ENCODE measurements around the gene WNK3.

- no peak for TF ChIP-seq CTCF (IDR thresholded peaks at IDR 0.05)
- no peak for TF ChIP-seq POLR2AphosphoS5 (IDR thresholded peaks at IDR 0.05)
- no peak for TF ChIP-seq POLR2A (IDR thresholded peaks at IDR 0.05)
- TF ChIP-seq EP300 (IDR thresholded peaks at IDR 0.05) = no peak
These were observed 49.4 kb upstream of the WNK3 start for GRCh38 chrX:54407266-54407665.
